ENCODE results near the gene CFAP161. TPM values are rescaled to one million over a fixed set of nuclear protein-coding genes. Genes with fewer than 3 reads are reported as not detected.

The CFAP161 gene
- total RNA-seq, 1 donor from 2014 or later, result not detected

Other genes starting within 250 kb of the CFAP161 start
- 25.3 and 26.3 TPM in 2 replicates for gene MESD, start 144.5 kb upstream of the CFAP161 start, total RNA-seq
- 10.6 and 11.5 TPM in 2 replicates for gene TLNRD1, start 133.3 kb upstream of the CFAP161 start, total RNA-seq
- not detected in 2 replicates for gene IL16, start 62.6 kb downstream of the CFAP161 start, total RNA-seq
- 1.3 and 1.7 TPM in 2 replicates for gene STARD5, start 189.9 kb downstream of the CFAP161 start, total RNA-seq
- gene TMC3, start 239.9 kb downstream of the CFAP161 start, total RNA-seq, result not detected in 2 replicates